MCF 10A (cell line): ENCODE data around the gene ELL. TPM values are rescaled to one million over a fixed set of nuclear protein-coding genes. Genes with fewer than 3 reads are reported as not detected.

Source experiments
- BruUV-seq: library from RNA; stranded (reverse); fragments of 400-500 nt; replicated peaks from 2 replicates; lab custom pipeline; 2021; lab: Mats Ljungman, UMichigan
- CTCF ChIA-PET: fragments of 300-600 bp; sonication (Branson Sonifier 250); formaldehyde crosslinking; extraction: SDS; loops from one replicate; lab custom pipeline; 2021; ENCODE audit warnings: antibody characterized with exemption, inconsistent platforms; lab: Yijun Ruan, JAX
- POLR2A ChIA-PET: fragments of 300-600, 350-650 bp; sonication (Branson Sonifier 250); formaldehyde crosslinking; extraction: SDS; loops from one replicate; lab custom pipeline; 2020; ENCODE audit warnings: antibody characterized with exemption, inconsistent platforms; lab: Yijun Ruan, JAX
- DNase-seq: peaks from one replicate; pipeline ENCODE4 v3.0.0-alpha.2; 2018; ENCODE audit not compliant: unreplicated experiment
- H3K27ac Mint-ChIP-seq: one replicate; pipeline ENCODE4 v1.8.0; 2022; ENCODE audit warnings: mild to moderate bottlenecking, low read depth, mixed read lengths; ENCODE audit not compliant: unreplicated experiment
- H3K27me3 Mint-ChIP-seq: one replicate; pipeline ENCODE4 v1.8.0; 2022; ENCODE audit warnings: mixed read lengths; ENCODE audit not compliant: insufficient read depth, unreplicated experiment
- H3K36me3 Mint-ChIP-seq: one replicate; pipeline ENCODE4 v1.8.0; 2022; ENCODE audit warnings: mild to moderate bottlenecking, moderate library complexity, mixed read lengths; ENCODE audit not compliant: insufficient read depth, unreplicated experiment
- H3K4me1 Mint-ChIP-seq: one replicate; pipeline ENCODE4 v1.8.0; 2022; ENCODE audit warnings: mixed read lengths; ENCODE audit not compliant: insufficient read depth, unreplicated experiment
- H3K4me3 Mint-ChIP-seq: one replicate; pipeline ENCODE4 v1.8.0; 2022; ENCODE audit warnings: mild to moderate bottlenecking, moderate library complexity, mixed read lengths; ENCODE audit not compliant: unreplicated experiment
- H3K9me3 Mint-ChIP-seq: one replicate; pipeline ENCODE4 v1.8.0; 2022; ENCODE audit warnings: mixed read lengths; ENCODE audit not compliant: unreplicated experiment
- CTCF ChIP-seq: fragments of 200-600 bp; IDR thresholded peaks from one replicate; pipeline ENCODE4 v1.8.0; 2022; ENCODE audit warnings: antibody characterized with exemption, mild to moderate bottlenecking; ENCODE audit not compliant: unreplicated experiment
- intact Hi-C: fragments of 100-400 bp; cut with micrococcal nuclease; formaldehyde crosslinking; loops from 2 replicates; pipeline ENCODE4 v1.14.1; 2022
- total RNA-seq: library from RNA; stranded (reverse); gene quantifications from 2 replicates; pipeline ENCODE4 v1.2.3, GENCODE V29; 2022

ELL gene
- total RNA-seq, 1 experiment from 2014 or later = 22.4 TPM

- intact Hi-C loops = loop anchor here (10.0 kb wide), 1 partner anchor 201 kb away; no protein-coding TSS in a partner anchor
- H3K9me3 Mint-ChIP-seq = no peaks in the 10 kb centered on the region
- no TSS peak for BruUV-seq
- ChIA-PET POLR2A (interaction anchor here (1.5 kb wide), 1 partner anchor 98 kb away, joined by 4 read pairs; the partner anchor contains the start of gene UBA52), CTCF (interaction anchor here (0.6 to 1.8 kb wide), 7 partner anchors 9 to 352 kb away, joined by 3 to 7 read pairs (median 3); no protein-coding TSS in a partner anchor)
- H3K27me3 Mint-ChIP-seq = no peaks in the 10 kb centered on the region
- peaks cover 19% of the 10 kb centered on the region for H3K4me1 Mint-ChIP-seq
- peaks cover 6% of the 10 kb centered on the region for H3K36me3 Mint-ChIP-seq
- no peak overlapping the region for H3K27ac Mint-ChIP-seq
- no peak for DNase-seq
- no peak for TF ChIP-seq CTCF
- H3K4me3 Mint-ChIP-seq = no peak overlapping the region
Observed at GRCh38 chr19:18473706-18474087, 48.2 kb downstream of the ELL start.

GRCh38 chr19:18473003-18473705 is 48.7 kb downstream of the ELL start:
- TF ChIP-seq CTCF = no peak
- Mint-ChIP-seq H3K27ac (no peak overlapping the region), H3K9me3 (no peaks in the 10 kb centered on the region), H3K4me1 (peaks cover 21% of the 10 kb centered on the region), H3K27me3 (no peaks in the 10 kb centered on the region), H3K4me3 (no peak overlapping the region), H3K36me3 (peaks cover 6% of the 10 kb centered on the region)
- CTCF ChIA-PET = interaction anchor here (0.6 to 1.8 kb wide), 6 partner anchors 9 to 352 kb away, joined by 3 to 7 read pairs (median 4); no protein-coding TSS in a partner anchor
- intact Hi-C loops = loop anchor here (10.0 kb wide), 1 partner anchor 202 kb away; no protein-coding TSS in a partner anchor
- POLR2A ChIA-PET = interaction anchor here (0.5 to 1.5 kb wide), 2 partner anchors 27 to 99 kb away, joined by 3 to 4 read pairs; partner anchors contain the start of gene UBA52
- DNase-seq = no peak
- BruUV-seq = no TSS peak

- DNase-seq = no peak
- BruUV-seq = no TSS peak
- ChIA-PET POLR2A (no interaction called here), CTCF (interaction anchor here (0.5 to 3.7 kb wide), 15 partner anchors 9 to 1027 kb away, joined by 3 to 24 read pairs (median 4); partner anchors contain the start of gene ELL)
- intact Hi-C loops = loop anchor here (1.0 to 10.0 kb wide), 2 partner anchors 51 to 204 kb away; no protein-coding TSS in a partner anchor
- TF ChIP-seq CTCF = no peak
- Mint-ChIP-seq H3K4me1 (peaks cover 15% of the 10 kb centered on the region), H3K27ac (no peak overlapping the region), H3K9me3 (no peaks in the 10 kb centered on the region), H3K27me3 (no peaks in the 10 kb centered on the region), H3K4me3 (no peak overlapping the region), H3K36me3 (peaks cover 6% of the 10 kb centered on the region)
Observed at GRCh38 chr19:18470787-18471186, 51.1 kb downstream of the ELL start.
